NCI-H748 (cell line): Measurements from ENCODE around the gene AP2B1.

ENCODE experiments used
- DNase-seq: peaks from one replicate; lab custom pipeline; 2025; ENCODE audit not compliant: unreplicated experiment; lab: John Stamatoyannopoulos, UW

AP2B1 gene

GRCh38 chr17:35621768-35622167 lies 34.6 kb downstream of the AP2B1 start:
- DNase-seq = no peak

- DNase-seq = no peak
Measured at GRCh38 chr17:35627417-35627816, 40.3 kb downstream of the AP2B1 start.

- DNase-seq = no peak
Measured at GRCh38 chr17:35630530-35631148, 43.5 kb downstream of the AP2B1 start.

- no peak for DNase-seq
Measured at GRCh38 chr17:35641032-35641431, 53.9 kb downstream of the AP2B1 start.

- no peak for DNase-seq
Measured at GRCh38 chr17:35645923-35646322, 58.8 kb downstream of the AP2B1 start.

- DNase-seq = no peak
Measured at GRCh38 chr17:35651467-35651866, 64.3 kb downstream of the AP2B1 start.

- DNase-seq = no peak
Measured at GRCh38 chr17:35653619-35654361, 66.7 kb downstream of the AP2B1 start.

- no peak for DNase-seq
Measured at GRCh38 chr17:35655303-35655702, 68.2 kb downstream of the AP2B1 start.

GRCh38 chr17:35660902-35661301 lies 73.8 kb downstream of the AP2B1 start:
- DNase-seq = no peak

GRCh38 chr17:35664685-35665084 lies 77.6 kb downstream of the AP2B1 start:
- DNase-seq = no peak

GRCh38 chr17:35665662-35666061 lies 78.5 kb downstream of the AP2B1 start:
- no peak for DNase-seq

GRCh38 chr17:35666070-35666469 lies 78.9 kb downstream of the AP2B1 start:
- no peak for DNase-seq

GRCh38 chr17:35666967-35667532 lies 79.9 kb downstream of the AP2B1 start:
- DNase-seq = no peak

- DNase-seq = no peak
Measured at GRCh38 chr17:35668802-35669201, 81.7 kb downstream of the AP2B1 start.

GRCh38 chr17:35674552-35674951 lies 87.4 kb downstream of the AP2B1 start:
- DNase-seq = no peak

GRCh38 chr17:35676441-35676840 lies 89.3 kb downstream of the AP2B1 start:
- DNase-seq = no peak

GRCh38 chr17:35679007-35679682 lies 92.0 kb downstream of the AP2B1 start:
- DNase-seq = no peak

- no peak for DNase-seq
Measured at GRCh38 chr17:35683591-35683990, 96.5 kb downstream of the AP2B1 start.

- no peak for DNase-seq
Measured at GRCh38 chr17:35684055-35684802, 97.1 kb downstream of the AP2B1 start.

- DNase-seq = no peak
Measured at GRCh38 chr17:35692512-35693210, 105.5 kb downstream of the AP2B1 start.

- no peak for DNase-seq
Measured at GRCh38 chr17:35693662-35694061, 106.5 kb downstream of the AP2B1 start.
